ENCODE results near the gene P3R3URF.

DNA sequence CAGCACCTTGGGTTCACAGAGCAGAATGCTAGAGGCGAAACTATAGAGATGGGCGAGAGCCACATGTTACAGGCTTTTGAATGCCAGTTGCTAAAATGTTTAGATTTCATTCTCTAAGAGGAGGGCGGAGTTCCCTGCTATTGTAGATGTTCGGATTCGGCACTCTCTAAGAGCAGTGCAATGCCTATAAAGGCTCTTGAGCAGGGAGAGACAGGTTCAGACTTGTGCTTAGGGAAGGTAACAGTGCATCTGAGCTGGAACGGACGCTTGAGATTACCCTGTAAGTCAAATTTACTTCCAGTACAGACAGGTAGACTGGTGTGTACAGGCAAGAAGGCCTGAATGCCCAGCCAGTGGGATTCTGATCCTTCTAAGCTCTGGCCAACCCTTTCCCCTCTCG, 42.2 kb upstream of the P3R3URF start:
- TF ChIP-seq, protein P1, sequence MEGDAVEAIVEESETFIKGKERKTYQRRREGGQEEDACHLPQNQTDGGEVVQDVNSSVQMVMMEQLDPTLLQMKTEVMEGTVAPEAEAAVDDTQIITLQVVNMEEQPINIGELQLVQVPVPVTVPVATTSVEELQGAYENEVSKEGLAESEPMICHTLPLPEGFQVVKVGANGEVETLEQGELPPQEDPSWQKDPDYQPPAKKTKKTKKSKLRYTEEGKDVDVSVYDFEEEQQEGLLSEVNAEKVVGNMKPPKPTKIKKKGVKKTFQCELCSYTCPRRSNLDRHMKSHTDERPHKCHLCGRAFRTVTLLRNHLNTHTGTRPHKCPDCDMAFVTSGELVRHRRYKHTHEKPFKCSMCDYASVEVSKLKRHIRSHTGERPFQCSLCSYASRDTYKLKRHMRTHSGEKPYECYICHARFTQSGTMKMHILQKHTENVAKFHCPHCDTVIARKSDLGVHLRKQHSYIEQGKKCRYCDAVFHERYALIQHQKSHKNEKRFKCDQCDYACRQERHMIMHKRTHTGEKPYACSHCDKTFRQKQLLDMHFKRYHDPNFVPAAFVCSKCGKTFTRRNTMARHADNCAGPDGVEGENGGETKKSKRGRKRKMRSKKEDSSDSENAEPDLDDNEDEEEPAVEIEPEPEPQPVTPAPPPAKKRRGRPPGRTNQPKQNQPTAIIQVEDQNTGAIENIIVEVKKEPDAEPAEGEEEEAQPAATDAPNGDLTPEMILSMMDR (IDR thresholded peaks at IDR 0.05) = no peak
- no peak for TF ChIP-seq POLR2A (IDR thresholded peaks at IDR 0.05)

Data from prostate gland (tissue), 2 donors.